GM12891 (cell line): ENCODE data around the gene CRYBA1.

Experiments
- DNase-seq: peaks from one replicate; pipeline ENCODE4 v3.0.0; 2011; ENCODE audit warnings: low spot score; ENCODE audit not compliant: insufficient read length
- FAIRE-seq: peaks from 2 replicates; lab custom pipeline; 2011; peaks lifted over from hg19 to GRCh38; lab: Jason Lieb, UNC
- PAX5 ChIP-seq: IDR thresholded peaks from 2 replicates; pipeline ENCODE4 v1.6.1; 2011; ENCODE audit warnings: low read length, moderate library complexity, mild to moderate bottlenecking; ENCODE audit not compliant: insufficient read depth, severe bottlenecking
- POLR2A ChIP-seq: IDR thresholded peaks from 2 replicates; pipeline ENCODE4 v1.6.1; 2011; ENCODE audit warnings: low read depth, low read length, control low read depth
- POLR2AphosphoS5 ChIP-seq: IDR thresholded peaks from 2 replicates; pipeline ENCODE4 v1.6.1; 2011; ENCODE audit warnings: low read depth, low read length, control low read depth
- POU2F2 ChIP-seq: IDR thresholded peaks from 2 replicates; pipeline ENCODE4 v1.6.1; 2011; ENCODE audit warnings: low read depth, mild to moderate bottlenecking, control low read depth, low read length, moderate library complexity
- SPI1 ChIP-seq: IDR thresholded peaks from 2 replicates; pipeline ENCODE4 v1.6.1; 2011; ENCODE audit warnings: low read depth, low read length, control low read depth
- TAF1 ChIP-seq: IDR thresholded peaks from 2 replicates; pipeline ENCODE4 v1.6.1; 2011; ENCODE audit warnings: low read depth, low read length, control low read depth

CRYBA1 gene

DNA sequence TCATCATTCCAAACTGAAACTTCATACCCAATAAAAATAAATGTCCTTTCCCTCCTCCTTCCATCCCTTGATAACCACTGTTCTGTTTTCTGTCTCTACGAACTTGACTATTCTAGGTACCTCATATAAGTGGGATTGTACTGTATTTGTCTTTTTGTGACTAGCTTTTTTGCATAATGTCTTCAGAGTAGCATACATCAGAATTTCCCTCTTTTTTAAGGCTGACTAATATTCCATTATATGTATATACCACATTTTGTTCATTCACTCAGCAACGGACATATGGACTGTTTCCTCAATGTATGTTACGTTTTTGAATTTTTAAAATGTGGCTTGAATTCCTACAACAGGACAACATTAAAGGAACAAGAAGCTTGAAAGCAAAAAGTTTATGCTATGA is 48.8 kb downstream of the CRYBA1 start:
- FAIRE-seq, result no peak
- no peak for DNase-seq
- TF ChIP-seq PAX5, result no peak
- TF ChIP-seq SPI1, result no peak
- TF ChIP-seq POLR2AphosphoS5, result no peak
- no peak for TF ChIP-seq POU2F2
- no peak for TF ChIP-seq POLR2A
- TF ChIP-seq TAF1, result no peak

DNA sequence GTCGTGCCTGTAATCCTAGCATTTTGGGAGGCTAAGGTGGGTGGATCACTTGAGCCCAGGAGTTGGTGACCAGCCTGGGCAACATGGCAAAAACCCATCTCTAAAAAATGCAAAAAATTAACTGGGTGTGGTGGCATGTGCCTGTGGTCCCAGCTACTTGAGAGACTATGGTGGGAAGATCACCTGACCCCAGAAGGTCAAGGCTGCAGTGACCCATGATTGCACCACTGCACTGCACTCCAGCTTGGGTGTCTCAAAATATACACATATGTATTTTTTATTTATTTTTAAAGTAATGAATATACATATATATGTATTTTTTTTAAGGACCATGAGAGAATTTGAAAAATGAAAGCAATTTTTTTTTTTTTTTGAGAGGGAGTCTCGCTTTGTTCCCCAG is 52.4 kb downstream of the CRYBA1 start:
- FAIRE-seq (no peak), DNase-seq (no peak)
- TF ChIP-seq PAX5 (no peak), TAF1 (no peak), POLR2A (no peak), POU2F2 (no peak), SPI1 (no peak), POLR2AphosphoS5 (no peak)

DNA sequence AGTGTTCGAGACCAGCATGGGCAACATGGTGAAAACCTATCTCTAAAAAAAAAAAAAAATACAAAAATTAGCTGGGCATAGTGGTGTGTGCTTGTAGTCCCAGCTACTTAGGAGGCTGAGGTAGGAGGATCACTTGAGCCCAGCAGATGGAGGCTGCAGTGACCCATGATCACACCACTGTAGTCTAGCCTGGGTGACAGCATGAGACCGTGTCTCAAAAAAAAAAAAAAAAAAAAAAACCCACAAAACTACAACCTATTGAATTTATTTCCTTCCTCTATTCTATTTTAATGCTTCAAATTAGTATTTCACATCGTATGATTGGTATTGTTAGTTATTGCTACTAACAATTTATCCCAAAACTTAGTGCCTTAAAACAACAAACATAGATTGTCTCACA is 56.7 kb downstream of the CRYBA1 start:
- FAIRE-seq (no peak), DNase-seq (no peak)
- no peak for TF ChIP-seq POU2F2
- no peak for TF ChIP-seq SPI1
- TF ChIP-seq POLR2AphosphoS5, result no peak
- no peak for TF ChIP-seq PAX5
- no peak for TF ChIP-seq POLR2A
- TF ChIP-seq TAF1, result no peak
